Hypothalamus (tissue), 51 donors: Measurements from ENCODE around the gene CD53.

Source experiments
- DNase-seq, 51 donors: peaks; one replicate each; lab custom pipeline; 2025; lab: John Stamatoyannopoulos, UW

The CD53 gene

DNA sequence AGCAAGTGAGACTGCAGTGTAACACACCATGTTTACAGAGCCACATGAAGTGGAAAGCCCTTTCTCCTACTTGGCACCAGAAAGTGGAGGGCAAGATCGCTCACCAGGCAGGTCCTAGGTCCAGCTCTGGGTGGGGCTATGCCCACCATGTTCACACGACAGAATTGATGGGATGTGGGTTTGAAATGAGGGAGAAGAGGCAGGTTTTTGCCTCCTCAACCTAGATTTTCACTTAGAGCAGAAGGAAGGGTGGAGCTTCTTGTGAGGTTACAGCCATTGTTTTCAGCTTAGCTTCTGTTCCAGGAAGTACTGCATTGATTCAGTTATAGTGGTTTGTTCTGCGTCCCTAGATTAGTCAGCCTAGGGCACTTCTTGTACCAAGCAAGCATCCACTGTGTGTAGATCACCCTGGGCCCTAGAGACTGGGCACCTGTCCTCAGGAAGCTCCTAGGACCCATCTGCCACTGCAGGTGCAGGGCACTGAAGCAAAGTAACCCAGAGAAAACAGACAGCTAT, 2.3 kb downstream of the CD53 start:
- no peak for DNase-seq

DNA sequence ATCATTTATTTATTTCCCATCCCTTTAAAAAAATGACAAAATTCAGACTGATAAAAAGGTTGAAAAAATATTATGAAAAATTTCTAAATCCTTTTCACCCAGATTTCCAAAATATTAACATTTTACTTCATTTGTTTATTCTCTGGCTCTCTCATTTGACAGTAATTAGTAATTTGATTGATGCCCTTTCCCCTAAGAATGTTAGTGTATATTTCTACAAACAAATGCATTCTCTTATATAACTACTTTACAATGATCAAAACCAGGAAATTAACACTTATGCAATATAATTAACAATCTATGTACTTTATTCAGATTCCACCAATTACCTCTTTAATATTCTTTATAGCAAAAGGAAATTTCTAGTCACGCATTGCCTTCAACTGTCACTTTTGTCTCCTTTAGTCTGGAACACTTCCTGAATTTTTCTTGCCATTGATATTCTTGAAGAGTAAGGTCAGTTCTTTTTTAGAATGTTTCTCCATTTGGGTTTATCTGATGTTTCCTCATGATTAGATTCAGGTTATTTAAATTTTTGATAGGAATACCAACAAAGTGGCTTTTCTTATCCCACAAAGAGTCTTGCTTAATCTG, 3.9 kb downstream of the CD53 start:
- DNase-seq: no peak

DNA sequence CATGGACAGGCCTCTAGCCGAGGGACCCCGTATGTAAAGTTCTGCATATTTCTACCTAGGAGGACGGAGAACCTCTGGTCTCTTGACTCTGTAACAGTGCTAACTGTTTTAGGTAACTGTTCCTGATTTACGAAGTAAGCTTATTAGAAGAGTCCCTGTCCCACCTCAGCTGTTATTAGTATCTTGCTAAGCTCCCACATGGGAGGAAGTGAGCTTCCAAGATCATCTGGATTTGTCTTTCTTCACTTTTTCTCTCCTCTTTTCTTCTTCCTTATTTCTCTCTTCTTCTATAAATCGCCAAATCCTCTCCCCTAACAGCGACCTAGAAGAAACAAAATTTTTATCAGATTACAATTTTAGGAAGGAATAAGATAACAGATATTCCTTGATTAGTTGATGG, 4.4 kb downstream of the CD53 start:
- no peak for DNase-seq

DNA sequence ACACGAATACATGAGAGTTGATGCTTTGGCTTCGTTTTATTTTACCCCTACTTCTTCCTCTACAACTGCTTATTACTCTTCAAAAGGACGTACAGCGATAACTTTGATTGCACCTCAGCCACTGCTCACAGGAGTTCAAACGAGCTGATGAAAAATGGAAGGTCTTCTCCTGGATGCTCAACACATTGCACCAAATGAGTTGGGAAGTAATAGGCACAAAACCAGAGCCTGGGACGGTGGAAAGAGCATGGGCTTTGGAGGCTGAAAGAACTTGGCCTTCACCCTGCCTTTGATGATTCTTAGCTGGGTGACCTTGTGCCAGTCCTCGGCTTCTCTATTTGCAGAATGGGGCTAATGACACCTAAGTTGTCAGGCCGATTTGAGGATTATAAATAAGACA, 4.8 kb downstream of the CD53 start:
- no peak for DNase-seq

- no peak for DNase-seq
These were observed 5.6 kb downstream of the CD53 start for GRCh38 chr1:110878591-110878990.

GRCh38 chr1:110878993-110879392, 6.0 kb downstream of the CD53 start:
- no peak for DNase-seq

DNA sequence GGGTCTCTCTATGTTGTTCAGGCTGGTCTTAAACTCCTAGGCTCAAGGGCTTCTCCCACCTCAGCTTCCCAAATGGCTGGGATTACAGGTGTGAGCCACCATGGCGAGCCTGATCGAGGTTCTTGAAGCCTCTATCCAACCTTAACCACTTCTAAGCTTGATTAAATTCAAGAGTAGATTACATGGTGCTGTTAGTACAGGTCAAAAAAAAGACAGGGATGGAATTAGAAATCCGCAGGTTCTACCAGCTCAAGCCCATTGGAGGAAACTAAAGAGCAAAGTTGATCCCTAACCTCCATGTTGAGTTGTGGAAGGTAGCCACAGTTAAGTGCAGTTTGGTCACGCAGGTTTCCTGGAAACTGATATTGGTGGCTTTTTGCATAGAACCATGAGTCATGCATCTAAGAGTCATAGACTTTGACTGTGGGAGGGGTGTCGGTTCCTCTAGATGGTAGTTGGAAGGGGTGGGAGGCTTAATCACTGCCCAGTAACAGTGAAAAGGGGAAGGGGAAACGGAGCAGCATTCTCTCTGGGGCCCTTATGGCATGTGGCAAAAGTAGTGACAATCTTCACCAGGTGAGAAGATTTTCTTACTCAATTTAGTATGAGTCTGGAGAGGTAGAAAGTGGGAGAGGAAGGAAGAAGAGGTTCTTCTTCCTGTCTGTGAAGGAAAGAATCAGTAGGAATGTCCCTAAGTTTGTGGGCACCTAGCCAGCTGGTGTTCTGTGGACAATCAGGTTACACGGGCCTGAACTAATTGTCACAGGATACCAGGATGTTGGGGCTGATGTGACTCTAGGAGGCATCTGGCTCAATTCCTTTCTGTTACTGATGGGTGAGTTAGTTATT, 7.0 kb downstream of the CD53 start:
- DNase-seq: no peak

DNA sequence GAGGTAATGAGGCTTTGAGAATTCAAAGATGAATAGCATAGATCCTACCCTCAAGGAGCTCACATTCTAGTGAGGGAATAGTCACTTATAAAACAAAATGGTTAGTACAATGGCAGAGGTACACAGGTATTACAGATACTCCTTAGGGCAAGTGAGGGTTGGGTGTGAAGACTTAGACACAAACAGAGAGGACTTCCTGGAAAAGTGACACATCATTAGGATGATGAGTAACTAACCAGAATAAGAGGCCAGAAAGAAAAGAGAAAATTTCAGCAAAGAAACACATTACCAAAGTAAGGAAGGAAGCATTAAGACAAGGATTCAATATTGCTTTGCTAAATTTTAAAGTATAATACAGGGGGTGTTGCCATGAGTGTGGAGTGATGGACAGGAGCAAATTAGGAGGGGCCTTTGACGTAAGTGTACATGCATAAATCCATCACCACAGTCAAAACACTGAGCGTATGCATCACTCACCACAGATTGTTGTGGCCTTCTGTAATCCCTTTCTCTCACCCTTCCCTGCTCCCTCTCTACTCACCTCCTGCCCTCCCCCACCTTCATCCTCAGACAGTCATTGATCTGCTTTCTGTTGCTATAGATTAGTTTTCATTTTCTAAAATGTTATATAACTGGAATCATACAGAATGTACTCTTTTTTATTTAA, 7.9 kb downstream of the CD53 start:
- no peak for DNase-seq

- no peak for DNase-seq
These were observed 15.1 kb downstream of the CD53 start for GRCh38 chr1:110888049-110888448.

DNA sequence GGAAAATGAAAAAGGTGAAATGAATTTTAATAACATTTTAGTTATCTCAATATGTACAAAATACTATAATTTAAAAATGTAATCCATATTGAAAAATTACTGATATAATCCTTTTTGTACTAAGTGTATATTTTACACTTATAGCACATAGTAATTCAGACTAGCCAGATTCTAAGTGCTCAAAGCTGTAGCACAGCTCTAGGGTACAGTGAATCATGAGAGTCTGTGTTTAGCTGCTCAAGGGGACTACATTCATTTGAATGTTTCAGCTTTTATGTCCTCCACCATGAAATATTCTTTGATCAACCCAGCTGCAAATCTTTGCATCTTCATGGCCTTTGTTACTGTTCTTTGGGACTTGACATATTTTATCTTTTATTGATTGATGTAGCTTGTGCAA, 15.7 kb downstream of the CD53 start:
- DNase-seq: no peak

DNA sequence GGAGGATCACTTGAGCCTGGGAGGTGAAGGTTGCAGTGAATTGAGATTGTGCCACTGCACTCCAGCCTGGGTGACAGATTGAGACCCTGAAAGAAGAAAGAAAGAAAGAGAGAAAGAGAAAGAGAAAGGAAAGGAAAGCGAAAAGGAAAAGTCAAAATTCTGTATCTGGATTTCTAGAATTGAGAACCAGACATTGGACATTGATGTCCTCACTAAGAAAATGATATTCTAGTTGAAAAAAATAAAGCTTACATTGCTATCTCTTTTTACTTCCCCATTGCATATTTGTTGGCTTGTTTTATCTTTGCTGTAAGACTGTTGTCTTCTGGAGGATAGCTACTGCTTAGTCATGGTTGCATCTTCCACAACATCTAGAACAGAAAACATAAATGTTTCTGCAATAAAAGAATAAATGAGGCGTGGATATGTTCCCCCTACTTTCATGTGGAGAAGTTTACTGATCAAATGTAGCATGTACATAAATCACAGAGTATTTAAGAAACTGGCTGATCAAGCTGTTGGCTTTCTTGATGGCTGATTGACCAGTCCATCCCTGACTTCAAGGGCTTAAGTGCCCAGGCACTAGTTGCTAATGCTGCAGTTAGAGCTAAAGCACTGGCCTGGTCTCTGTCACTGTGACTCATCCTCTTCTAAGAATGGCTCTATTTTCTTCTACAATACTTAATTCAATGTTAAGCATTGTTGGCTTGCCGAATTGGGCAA, 17.7 kb downstream of the CD53 start:
- DNase-seq: no peak

GRCh38 chr1:110893908-110894490, 21.1 kb downstream of the CD53 start:
- no peak for DNase-seq

DNA sequence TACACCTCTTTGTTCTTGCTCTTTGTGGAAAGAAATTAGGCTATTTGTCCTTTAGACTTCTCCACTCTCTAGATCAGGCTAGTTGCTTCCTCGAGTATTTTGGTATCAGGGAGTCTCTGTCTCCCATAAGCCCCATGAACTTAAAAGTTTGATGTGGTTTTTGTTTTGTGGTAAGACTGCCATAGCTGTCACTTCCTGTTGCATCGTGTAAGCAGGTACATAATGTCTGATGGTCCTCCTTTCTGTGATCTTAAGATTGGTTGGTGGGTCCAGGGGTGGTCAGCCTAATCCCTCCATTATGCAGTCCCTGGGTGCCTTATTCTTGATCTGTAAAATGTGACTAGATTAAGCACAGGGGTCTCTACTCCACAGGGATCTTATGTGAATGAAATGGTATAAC, 23.1 kb downstream of the CD53 start:
- DNase-seq: no peak

DNA sequence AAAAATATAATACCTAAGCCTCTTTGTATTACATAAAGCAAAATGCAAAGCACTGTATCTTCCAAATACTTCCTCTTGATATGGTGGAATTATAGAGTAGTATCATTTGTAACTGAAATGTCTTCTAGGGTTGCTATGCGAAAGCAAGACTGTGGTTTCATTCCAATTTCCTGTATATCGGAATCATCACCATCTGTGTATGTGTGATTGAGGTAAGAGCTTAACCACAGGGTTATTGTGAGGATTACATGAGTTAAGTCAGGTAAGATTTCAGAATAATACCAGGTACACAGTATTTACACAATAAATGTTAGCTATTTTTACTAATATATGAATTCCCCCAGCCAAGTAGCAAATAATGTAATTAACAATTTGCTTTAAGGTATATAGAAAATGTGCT, 24.7 kb downstream of the CD53 start:
- DNase-seq: no peak

GRCh38 chr1:110898734-110899457, 25.9 kb downstream of the CD53 start:
- no peak for DNase-seq

DNA sequence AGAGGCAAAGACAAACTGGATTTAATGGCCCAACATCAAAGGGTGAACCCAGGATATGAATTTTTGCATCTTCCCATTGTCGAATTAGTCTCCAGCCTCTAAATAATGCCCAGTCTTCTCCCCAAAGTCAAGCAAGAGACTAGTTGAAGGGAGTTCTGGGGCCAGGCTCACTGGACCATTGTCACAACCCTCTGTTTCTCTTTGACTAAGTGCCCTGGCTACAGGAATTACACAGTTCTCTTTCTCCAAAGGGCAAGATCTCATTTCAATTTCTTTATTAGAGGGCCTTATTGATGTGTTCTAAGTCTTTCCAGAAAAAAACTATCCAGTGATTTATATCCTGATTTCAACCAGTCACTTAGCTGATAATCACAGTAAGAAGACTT, 26.5 kb downstream of the CD53 start:
- DNase-seq: no peak

- DNase-seq: no peak
These were observed 30.0 kb downstream of the CD53 start for GRCh38 chr1:110902820-110903463.

DNA sequence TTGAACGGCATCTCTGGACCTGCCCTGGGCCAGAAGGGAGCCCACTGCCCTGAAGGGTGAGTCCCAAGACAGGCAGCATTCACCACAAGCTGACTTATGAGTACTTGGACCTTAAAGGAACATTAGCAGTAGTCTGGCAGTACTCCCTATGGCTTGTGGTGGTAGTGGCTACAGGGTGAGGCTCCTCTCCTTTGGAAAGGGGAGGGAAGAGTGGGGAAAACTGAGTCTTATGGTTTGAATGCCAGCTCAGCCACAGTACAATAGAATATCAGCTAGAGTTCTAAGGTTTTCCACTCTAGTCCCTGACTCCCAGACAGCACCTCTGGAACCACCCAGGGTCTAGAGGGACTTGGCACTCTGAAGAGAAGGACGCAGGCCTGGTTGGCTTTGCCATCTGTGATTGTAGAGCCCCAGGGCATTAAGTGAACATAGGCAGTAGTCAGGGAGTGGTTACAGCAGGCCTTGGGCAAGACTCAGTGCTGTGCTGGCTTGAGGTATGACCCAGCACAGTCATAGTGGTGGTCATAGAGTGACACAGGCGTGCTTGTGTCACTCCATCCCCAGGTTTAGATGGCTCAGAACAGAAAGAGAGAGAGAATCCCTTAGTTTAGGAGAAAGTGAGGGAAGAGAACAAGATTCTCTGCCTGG, 31.0 kb downstream of the CD53 start:
- no peak for DNase-seq

GRCh38 chr1:110912784-110913183, 39.8 kb downstream of the CD53 start:
- DNase-seq: no peak
